ENCODE results near the gene JCHAIN.

JCHAIN gene

DNA sequence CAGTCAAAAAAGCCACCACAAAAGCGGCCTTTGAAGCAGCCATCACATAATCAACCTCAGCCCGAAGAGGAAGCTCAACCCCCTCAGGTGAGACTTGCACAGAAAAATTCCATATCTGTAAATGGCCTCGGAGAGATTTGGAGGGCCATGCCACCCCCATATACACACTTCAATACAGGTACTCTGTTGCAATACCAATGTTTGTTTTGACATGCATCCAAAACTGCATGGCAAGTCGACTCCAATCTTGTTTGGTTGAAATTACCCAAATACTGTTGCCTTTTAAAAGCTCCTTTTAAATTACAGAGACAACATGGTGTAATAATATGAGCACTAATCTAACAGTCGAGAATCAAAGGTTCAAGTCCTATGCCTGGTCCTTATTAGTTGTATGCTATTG is 31.8 kb downstream of the JCHAIN start:
- DNase-seq = no peak

- DNase-seq = no peak
These were observed 34.3 kb downstream of the JCHAIN start for GRCh38 chr4:70632028-70632427.

- DNase-seq = no peak
These were observed 36.1 kb downstream of the JCHAIN start for GRCh38 chr4:70630162-70630561.

GRCh38 chr4:70629469-70630090 is 36.7 kb downstream of the JCHAIN start:
- no peak for DNase-seq

- no peak for DNase-seq
These were observed 37.9 kb downstream of the JCHAIN start, which contains the start of gene ENAM for GRCh38 chr4:70628444-70628843. Gene ENAM, plus strand, starts transcription at chr4:70628744. Its CDS starts 757 bp downstream, at chr4:70629501.

DNA sequence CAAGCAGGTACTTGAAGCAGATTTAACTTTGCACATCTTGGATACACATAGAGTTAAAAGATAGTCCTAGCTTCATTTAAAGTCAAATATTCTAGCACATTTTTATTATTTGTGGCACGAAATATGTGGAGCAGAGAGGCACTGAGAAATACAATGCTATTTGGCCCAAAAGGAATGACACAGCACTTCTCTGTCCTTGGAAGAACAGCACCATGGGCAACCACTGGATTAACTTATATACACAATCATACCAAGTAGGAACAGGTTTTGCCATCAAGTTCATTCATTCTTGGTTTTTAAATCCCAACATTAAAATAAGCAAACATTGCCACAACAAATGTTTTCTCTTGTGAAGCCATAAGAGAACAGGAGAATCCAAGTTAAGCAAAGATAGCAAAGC is 38.7 kb downstream of the JCHAIN start:
- no peak for DNase-seq

DNA sequence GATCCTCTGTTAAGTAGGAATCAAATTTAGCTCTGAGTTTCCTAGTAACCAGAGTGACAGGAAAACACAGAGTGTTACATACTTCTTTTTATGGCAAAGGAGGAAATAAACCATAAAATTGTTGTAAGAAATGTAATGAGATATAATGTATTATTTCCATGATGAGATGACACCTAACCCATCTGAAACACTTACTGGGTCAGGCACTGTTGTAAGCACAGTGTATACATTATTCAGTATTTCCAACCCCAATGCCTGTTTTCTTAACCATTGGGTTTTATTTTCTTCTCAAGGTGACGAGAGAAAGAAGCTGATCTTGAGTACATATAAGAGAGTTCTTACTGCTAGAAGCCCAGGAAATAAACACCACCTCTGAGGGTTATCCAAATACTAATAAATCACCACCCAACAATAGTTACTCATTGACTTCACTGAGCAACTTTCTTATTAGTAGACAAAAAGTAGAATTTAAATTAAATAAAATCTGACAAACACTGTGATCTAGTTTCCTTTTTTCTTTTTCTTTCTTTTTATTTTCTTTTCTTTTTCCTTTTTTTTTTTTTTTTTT is 42.0 kb downstream of the JCHAIN start:
- no peak for DNase-seq

DNA sequence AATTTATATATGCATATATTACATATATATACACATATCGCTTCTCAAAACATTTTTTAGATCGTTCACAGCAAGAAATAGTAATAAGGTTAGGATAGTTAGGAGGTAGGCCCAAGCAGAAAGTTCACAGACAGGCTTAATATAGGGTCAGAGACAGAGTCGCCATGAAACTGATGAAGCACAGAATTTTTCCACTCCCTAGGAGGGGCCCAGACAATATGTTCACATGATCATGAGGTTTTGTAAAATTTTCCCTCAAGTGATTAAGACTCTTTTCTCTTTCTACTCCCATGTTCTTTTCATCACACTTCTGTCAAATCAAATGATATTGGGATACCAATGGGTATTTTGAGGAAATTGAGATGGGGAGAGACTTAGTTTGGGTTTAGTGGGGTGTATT is 43.0 kb downstream of the JCHAIN start:
- DNase-seq = no peak

DNA sequence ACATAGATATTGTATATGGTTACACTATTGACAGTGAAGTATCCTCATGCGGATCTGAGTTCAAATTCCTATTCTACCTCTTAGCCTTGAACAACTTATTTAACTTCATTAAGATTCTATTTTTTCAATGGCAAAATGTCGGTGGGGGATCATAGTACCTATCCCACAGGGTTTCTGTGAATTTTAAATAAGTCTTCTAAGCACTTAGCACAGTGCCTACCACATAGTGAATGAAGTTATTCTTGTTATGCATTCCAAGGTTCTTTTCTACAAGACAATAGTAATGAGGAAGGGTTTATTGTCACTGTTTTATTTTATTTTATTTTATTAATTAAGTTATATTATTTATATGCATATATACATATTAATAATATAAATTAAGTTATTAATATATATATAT is 46.5 kb downstream of the JCHAIN start:
- DNase-seq = no peak

DNA sequence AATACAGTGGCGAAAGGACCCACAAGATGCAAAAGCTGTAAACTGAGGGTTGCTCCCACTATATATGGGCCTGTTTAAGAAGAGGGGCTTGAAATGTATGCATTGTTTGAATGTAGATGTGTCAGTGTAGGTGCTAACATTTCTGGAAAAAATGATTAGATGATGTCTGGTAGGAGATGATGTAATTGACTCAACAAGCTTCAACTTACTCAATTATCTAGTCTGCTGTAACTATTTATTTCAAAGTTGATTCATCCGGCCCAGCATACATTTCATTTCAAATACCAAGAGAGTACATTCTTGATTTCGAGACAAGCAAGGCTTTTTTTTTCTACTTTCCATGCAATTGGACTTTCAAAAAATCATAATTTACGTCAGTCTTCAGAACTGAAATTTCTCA is 47.0 kb downstream of the JCHAIN start:
- no peak for DNase-seq

DNA sequence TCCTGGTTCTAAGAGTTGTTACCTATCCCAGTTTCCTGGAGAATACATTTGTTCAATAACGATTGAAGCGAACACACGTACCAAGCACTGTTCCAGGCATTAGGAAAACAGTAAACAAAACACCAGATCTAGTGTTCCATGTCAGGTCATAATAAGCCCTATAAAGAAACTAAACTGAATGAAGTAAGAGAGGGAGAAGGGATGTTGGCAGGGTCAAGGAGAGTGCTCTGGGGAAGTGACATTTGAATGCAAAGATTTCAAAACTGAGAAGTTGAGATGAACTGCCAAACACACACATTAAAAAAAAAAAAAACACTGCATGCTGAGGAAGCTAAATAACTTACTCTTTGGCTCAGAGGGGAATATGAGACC is 52.1 kb downstream of the JCHAIN start:
- DNase-seq = no peak

DNA sequence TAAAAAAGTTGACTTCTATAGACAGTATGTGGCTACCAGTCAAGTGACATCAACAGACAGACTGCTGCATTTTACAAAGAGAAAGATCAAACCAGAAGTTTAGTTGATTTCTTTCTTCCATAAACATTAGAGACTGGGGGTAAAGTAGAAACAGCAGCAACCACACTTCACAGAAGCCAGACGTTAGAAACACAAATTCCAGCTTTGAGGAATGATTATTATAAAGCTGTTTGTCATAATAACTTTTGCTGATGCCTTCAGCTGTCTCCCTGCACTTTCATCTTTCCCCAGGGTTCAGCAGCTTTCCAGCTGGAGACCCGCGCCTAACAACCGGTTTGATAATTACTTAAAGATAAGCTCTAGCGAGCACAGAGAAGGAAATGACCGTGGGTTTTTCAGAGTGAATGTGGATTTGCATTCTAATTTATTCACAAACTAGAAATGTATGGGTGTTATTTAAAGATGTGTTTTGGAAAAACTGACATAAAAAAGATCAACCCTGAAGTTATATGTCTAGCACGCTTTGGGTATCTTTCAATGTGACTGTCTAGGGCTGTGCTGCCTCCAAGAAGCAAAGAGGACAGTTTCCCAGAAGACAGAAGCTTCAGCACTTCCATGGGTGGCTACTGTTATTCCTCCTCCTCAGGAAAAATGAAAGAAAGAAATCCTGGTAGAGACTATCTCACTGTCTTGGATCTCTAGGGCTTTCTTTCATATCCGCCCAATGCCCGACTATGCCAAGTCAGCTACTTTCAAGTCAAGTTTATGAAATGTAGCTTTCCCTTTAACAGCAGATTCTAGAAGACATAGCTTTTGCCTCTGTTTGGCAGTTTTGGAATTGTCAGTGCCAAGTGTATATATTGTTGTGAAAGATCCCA is 52.8 kb downstream of the JCHAIN start:
- DNase-seq = no peak

DNA sequence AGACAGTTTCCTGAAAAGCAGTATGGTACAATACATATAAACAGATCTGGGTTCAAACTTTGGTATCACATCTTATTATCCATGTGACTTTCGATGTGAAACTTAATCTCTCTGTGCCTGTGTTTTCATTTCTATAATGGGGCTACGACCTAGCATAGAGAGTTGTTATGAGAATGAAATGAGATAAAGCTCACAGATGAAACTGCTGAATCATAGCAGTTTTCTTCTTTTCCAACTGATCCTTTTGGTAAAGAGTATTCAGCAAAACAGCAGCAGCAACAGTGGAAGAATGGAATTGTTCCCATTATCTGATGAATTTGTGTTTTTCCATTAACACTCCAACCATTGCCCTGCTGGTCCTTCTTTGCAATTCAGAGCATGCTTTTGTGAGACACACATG is 58.0 kb downstream of the JCHAIN start:
- DNase-seq = no peak

- no peak for DNase-seq
These were observed 58.9 kb downstream of the JCHAIN start for GRCh38 chr4:70607334-70607853.

- DNase-seq = no peak
These were observed 59.8 kb downstream of the JCHAIN start for GRCh38 chr4:70606459-70606858.
